ENCODE measurements around the gene PTPRM.

PTPRM gene

DNA sequence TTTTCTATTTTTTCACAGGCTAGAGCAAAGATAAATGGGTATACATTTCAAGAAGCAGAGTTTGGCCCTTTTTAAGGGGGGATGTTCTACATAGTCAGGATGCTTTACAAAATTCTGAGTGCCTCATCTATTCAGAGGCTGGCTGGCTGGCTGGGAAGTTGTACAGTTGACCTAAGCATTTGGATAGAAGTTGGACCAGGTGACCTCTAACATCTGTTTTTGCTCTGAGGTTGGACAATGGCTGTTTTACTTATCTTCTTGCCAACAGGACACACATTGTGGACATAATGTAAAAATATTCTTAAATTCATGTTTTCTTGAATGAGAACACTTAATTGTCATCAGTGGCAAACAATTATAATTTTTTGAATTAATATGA, 205.4 kb downstream of the PTPRM start:
- no peak for TF ChIP-seq CTCF (conservative IDR thresholded peaks at IDR 0.05; ENCODE audit: low read depth)
- DNase-seq (ENCODE audit: low spot score), result no peak
- ChIA-PET CTCF (interaction anchor here (0.6 to 0.9 kb wide), 2 partner anchors 17 to 327 kb away, joined by 3 to 5 read pairs; no protein-coding TSS in a partner anchor), POLR2A (ENCODE audit: low non-redundant PET) (no interaction called here)
- no peak overlapping the region for H3K27ac ChIP-seq

GRCh38 chr18:7772951-7773350, 205.8 kb downstream of the PTPRM start:
- ChIA-PET POLR2A (ENCODE audit: low non-redundant PET) (no interaction called here), CTCF (interaction anchor here (0.6 kb wide), 1 partner anchor 326 kb away, joined by 5 read pairs; no protein-coding TSS in a partner anchor)
- DNase-seq (ENCODE audit: low spot score), result no peak
- H3K27ac ChIP-seq, result no peak overlapping the region
- no peak for TF ChIP-seq CTCF (conservative IDR thresholded peaks at IDR 0.05; ENCODE audit: low read depth)

DNA sequence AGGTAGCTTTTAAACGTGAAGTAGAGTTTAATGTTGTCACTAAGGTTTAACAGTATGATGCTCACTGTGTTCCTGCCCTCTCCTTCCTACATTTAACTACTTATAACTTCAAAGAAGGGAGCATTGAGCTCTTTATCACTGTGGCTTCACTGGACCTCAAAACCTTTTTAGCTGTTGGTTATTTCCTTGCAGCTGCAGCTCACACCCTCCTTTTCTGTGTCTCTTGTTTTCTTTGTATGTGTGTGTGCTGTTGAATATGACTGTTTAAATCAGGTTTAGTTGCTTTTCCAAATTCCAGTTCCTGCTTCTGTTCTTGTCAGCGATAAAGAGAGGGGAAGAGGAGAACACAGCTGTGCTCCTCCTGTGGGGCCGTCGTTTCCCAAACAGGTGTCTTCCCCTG, 208.0 kb downstream of the PTPRM start:
- ChIA-PET POLR2A (ENCODE audit: low non-redundant PET) (no interaction called here), CTCF (interaction anchor here (1.7 kb wide), 1 partner anchor 14 kb away, joined by 5 read pairs; no protein-coding TSS in a partner anchor)
- H3K27ac ChIP-seq, result no peak overlapping the region

DNA sequence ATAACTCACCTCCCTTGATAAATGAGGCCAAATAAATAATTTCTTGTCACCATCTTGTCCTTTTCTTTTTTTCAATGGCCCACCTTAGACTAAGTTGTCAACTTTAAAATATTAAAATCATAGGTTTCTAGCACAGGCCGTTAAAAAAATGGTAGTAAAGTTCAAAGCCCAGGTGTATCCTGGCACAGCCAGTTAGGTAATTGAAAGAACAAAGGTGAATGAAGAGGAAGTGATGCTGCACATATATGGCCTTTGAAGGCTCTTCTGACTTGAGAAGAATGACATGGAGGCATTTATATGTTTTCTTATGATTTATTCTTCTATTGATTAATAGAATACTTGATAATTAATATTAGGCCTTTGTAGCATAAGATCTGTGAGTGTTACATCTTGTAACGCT, 208.7 kb downstream of the PTPRM start:
- DNase-seq (ENCODE audit: low spot score), result no peak
- CTCF ChIA-PET, result interaction anchor here (1.7 kb wide), 1 partner anchor 14 kb away, joined by 5 read pairs; no protein-coding TSS in a partner anchor
- POLR2A ChIA-PET (ENCODE audit: low non-redundant PET), result no interaction called here
- H3K27ac ChIP-seq, result no peak overlapping the region
- no peak for TF ChIP-seq CTCF (conservative IDR thresholded peaks at IDR 0.05; ENCODE audit: low read depth)

More for the DNA sequence above, 208.0 kb downstream of the PTPRM start:
- no peak for DNase-seq (ENCODE audit: low spot score)
- no peak for TF ChIP-seq CTCF (conservative IDR thresholded peaks at IDR 0.05; ENCODE audit: low read depth)

DNA sequence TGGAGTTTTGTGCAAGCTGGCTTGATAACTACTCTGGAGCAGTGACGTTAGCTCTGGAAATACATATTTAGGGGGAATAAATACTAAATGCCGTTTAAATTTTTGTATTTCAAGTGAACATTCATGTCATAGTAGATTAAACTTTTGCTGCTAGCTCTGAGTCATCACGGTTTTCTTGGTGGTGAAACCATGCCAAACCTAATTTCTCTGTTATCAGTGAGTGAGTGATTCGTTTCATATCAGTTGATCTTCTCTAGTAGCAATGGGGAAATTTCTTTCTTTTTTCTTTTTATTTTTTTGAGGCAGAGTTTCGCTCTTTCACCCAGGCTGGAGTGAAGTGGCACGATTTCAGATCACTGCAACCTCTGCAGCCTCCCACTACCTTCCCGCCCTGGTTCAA, 211.1 kb downstream of the PTPRM start:
- no peak for DNase-seq (ENCODE audit: low spot score)
- no peak overlapping the region for H3K27ac ChIP-seq
- ChIA-PET POLR2A (ENCODE audit: low non-redundant PET) (no interaction called here), CTCF (no interaction called here)
- no peak for TF ChIP-seq CTCF (conservative IDR thresholded peaks at IDR 0.05; ENCODE audit: low read depth)

- ChIA-PET POLR2A (ENCODE audit: low non-redundant PET) (no interaction called here), CTCF (interaction anchor here (0.6 kb wide), 1 partner anchor 382 kb away, joined by 3 read pairs; no protein-coding TSS in a partner anchor)
- H3K27ac ChIP-seq, result no peak overlapping the region
- no peak for TF ChIP-seq CTCF (conservative IDR thresholded peaks at IDR 0.05; ENCODE audit: low read depth)
- DNase-seq (ENCODE audit: low spot score), result no peak
Observed at GRCh38 chr18:7779211-7779610, 212.1 kb downstream of the PTPRM start.

DNA sequence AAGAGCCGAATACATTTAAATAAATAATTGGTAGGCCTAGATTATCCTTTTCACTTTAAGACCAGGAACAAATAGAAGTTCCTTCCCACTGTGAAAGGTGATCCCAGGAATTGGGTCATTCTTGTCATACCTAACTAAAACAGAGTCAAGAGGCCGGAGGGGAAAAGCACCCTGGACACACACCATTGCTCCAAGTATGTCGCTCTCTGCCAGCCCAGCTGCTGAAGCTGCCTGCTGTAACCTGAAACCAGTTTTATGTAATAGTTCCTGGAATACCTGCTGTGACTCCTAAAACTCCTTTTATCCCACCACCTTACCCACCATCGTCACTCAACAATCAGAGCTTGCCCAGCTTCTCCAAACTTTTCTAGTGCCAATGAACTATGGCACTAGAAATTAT, 217.1 kb downstream of the PTPRM start:
- H3K27ac ChIP-seq, result no peak overlapping the region
- ChIA-PET POLR2A (ENCODE audit: low non-redundant PET) (no interaction called here), CTCF (no interaction called here)
- no peak for TF ChIP-seq CTCF (conservative IDR thresholded peaks at IDR 0.05; ENCODE audit: low read depth)
- DNase-seq (ENCODE audit: low spot score), result no peak

All from RWPE1 (cell line).